SK-N-SH (cell line): ENCODE measurements around the gene HSD17B1.

Experiments used
- CHD2 ChIP-seq: fragments of 150-350 bp; IDR thresholded peaks from 2 replicates; pipeline ENCODE4 v1.6.1; 2018; ENCODE audit warnings: low read length; ENCODE audit not compliant: partially characterized antibody
- CTCF ChIP-seq: fragments of 200-600 bp; sonication (generic); IDR thresholded peaks from 2 replicates; pipeline ENCODE4 v1.6.1; 2017; ENCODE audit warnings: antibody characterized with exemption, mild to moderate bottlenecking, moderate library complexity
- EP300 ChIP-seq, 2 experiments: IDR thresholded peaks; 2 replicates each; pipeline versions ENCODE4 v1.4.0 to v1.6.1; 2012; ENCODE audit warnings: borderline replicate concordance in 1 of 2, low read depth in 1 of 2, low read length in 1 of 2
- EZH2phosphoT487 ChIP-seq: fragments of 200-600 bp; sonication (generic); IDR thresholded peaks from 2 replicates; pipeline ENCODE4 v1.6.1; 2017; ENCODE audit warnings: low read depth, mixed run types, mild to moderate bottlenecking, antibody characterized with exemption, moderate library complexity, borderline replicate concordance
- FOXM1 ChIP-seq: IDR thresholded peaks from 2 replicates; pipeline ENCODE4 v1.4.0; 2012; ENCODE audit warnings: low read depth, mild to moderate bottlenecking
- NRF1 ChIP-seq: IDR thresholded peaks from 2 replicates; pipeline ENCODE4 v1.6.1; 2012; ENCODE audit warnings: low read depth, mild to moderate bottlenecking, low read length
- POLR2AphosphoS5 ChIP-seq: IDR thresholded peaks from 2 replicates; pipeline ENCODE4 v1.6.1; 2012; ENCODE audit warnings: low read depth, low read length
- RAD21 ChIP-seq: IDR thresholded peaks from 2 replicates; pipeline ENCODE4 v1.6.1; 2012; ENCODE audit warnings: mild to moderate bottlenecking, low read length
- RCOR1 ChIP-seq: fragments of 150-350 bp; IDR thresholded peaks from 2 replicates; pipeline ENCODE4 v1.6.1; 2017; ENCODE audit warnings: antibody characterized with exemption, low read length
- TAF1 ChIP-seq: IDR thresholded peaks from 2 replicates; pipeline ENCODE4 v1.6.1; 2012; ENCODE audit warnings: low read depth, mild to moderate bottlenecking, low read length, moderate library complexity, borderline replicate concordance
- TF ChIP-seq, protein P1 (sequence below): IDR thresholded peaks from 2 replicates; pipeline ENCODE4 v1.6.1; 2012; ENCODE audit warnings: mild to moderate bottlenecking, low read depth, low read length, moderate library complexity

GRCh38 chr17:42559075-42559474 is 6.4 kb downstream of the HSD17B1 start:
- TF ChIP-seq POLR2AphosphoS5 (no peak), EP300 (IDR thresholded peaks at IDR 0.05; ENCODE audit: borderline replicate concordance in 1 of 2, low read depth in 1 of 2, low read length in 1 of 2) (no peak), NRF1 (no peak), TAF1 (no peak), RAD21 (no peak), RCOR1 (no peak), CHD2 (no peak), CTCF (no peak), EZH2phosphoT487 (no peak), FOXM1 (no peak)
- TF ChIP-seq, protein P1, sequence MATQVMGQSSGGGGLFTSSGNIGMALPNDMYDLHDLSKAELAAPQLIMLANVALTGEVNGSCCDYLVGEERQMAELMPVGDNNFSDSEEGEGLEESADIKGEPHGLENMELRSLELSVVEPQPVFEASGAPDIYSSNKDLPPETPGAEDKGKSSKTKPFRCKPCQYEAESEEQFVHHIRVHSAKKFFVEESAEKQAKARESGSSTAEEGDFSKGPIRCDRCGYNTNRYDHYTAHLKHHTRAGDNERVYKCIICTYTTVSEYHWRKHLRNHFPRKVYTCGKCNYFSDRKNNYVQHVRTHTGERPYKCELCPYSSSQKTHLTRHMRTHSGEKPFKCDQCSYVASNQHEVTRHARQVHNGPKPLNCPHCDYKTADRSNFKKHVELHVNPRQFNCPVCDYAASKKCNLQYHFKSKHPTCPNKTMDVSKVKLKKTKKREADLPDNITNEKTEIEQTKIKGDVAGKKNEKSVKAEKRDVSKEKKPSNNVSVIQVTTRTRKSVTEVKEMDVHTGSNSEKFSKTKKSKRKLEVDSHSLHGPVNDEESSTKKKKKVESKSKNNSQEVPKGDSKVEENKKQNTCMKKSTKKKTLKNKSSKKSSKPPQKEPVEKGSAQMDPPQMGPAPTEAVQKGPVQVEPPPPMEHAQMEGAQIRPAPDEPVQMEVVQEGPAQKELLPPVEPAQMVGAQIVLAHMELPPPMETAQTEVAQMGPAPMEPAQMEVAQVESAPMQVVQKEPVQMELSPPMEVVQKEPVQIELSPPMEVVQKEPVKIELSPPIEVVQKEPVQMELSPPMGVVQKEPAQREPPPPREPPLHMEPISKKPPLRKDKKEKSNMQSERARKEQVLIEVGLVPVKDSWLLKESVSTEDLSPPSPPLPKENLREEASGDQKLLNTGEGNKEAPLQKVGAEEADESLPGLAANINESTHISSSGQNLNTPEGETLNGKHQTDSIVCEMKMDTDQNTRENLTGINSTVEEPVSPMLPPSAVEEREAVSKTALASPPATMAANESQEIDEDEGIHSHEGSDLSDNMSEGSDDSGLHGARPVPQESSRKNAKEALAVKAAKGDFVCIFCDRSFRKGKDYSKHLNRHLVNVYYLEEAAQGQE: no peak
